NCI-H2227 treated with DMSO at 0.1 percent for 48 hours (cell line): Measurements from ENCODE around the gene IFI27L2.
A peak's percentile ranks its signal among the peaks of the same experiment; 100 is the strongest.

ENCODE experiments used
- DNase-seq: peaks from one replicate; lab custom pipeline; 2025; lab: John Stamatoyannopoulos, UW

Gene IFI27L2

DNA sequence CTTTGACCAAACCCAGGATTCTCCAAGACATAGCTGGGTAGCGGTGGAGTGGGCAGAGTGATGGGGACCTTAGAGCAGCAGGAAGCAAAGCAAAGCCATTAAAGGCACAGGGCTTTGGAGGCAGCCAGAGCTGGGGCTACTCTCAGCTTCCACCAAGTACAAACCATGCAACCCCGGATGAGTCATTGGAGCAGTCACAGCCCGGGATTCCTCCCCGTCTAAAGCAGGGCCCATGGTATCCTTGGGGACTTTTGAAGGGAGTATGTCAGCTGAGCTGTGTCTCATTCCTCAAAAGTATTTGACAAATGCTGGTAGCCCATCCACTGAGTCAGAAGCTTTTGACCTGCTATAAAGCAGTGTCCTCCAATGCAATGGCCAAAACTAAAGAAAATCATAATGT is 28.6 kb downstream of the IFI27L2 start:
- no peak for DNase-seq

DNA sequence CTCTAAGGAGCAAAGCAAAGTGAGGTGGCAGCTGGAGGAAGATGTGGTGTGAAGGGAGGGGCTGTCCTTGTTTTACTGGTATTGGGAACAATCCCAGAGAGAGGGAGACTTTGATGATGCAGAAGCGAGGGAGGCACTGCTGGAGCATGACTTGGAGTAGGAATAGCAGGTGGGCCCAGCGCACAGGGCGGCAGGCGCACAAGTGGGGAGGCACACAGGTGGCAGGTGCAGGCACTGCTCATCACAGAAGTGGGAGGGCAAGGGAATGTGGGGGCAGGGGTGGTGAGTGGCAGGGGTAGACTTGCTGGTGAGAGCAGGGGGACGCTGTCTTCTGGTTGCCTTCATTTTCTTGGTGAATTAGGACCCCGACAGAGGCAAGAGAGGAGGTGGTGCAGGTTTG is 30.4 kb downstream of the IFI27L2 start:
- no peak for DNase-seq

DNA sequence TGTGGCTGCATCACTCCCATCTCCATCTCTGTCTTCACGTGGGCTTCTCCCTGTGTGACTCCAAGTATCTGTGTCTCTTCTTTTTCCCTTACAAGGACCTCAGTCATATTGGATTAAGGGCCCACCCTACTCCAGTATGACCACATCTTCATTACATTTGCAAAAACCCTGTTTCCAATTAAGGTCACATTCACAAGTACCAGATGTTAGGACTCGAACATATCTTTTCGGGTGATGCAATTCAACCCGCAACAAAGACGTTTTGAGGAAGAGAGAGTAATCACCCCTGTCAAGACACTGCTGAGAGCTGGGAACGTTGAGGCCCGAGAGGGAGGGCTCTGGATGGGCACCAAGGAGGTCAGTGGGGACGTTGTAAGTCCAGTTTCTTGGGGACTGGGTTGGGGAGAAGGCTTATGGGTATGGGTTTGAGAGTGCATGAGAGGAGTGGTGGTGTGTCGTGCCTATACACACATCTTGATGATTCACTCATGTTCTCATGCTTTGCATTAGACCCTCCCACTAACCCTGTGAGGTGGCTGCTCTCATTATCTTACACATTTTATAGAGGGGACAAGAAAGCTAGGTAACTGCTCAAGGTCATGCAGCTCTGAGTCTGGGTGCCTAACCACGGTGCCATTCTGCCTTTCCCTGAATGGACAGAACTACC is 30.9 kb downstream of the IFI27L2 start:
- no peak for DNase-seq

DNA sequence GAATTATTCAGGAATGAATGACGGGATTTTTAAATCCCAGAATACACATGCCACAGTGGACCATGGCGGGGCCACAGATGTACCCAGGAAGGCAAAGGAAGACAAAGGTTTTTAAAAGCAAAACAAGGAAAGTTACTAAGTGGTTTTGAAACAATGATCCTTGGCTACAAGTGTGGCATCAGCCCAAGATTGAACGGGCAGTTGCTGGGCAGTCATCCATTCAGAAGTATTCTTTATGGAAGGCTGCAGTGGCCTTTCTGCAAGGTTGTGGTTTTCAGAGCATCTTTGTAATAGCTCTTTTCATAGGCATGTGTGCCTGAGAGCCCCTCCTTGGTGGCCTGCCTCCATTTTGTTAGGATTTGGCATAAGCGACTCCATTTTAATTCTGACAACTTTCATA is 32.3 kb downstream of the IFI27L2 start:
- no peak for DNase-seq

DNA sequence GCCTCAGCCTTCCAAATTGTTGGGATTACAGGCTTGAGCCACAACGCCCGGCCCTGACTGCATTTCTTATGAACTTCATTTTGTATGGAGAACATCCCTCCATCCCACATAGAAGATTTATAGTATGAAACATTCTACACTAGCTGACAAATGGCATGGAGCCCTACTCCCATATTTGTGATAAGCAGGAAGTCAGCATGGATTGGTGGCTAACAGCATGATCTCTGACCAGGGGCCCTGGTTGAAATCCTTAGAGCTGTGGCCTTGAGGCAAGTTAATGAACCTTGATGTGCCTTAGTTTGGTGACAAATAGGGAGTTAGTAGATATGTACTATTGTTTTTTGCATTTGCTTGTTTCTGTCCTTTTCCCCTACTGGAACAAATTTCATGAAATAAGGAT is 36.0 kb downstream of the IFI27L2 start:
- no peak for DNase-seq

DNA sequence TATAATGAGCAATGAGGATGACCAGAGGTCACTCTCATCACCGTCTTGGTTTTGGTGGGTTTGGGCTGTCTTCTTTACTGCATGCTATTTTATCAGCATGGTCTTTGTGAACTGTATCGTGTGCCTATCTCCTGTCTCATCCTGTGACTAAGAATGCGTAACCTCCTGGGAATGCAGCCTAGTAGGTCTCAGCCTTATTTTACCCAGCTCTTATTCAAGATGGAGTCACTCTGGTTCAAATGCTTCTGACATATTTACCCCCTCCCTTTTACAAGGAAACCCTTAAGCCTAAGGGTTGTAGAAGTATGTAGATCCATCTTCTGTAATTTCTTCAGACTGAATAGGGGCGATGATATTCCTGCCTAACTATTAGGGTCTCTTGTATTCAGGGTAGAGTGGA is 39.9 kb downstream of the IFI27L2 start:
- DNase-seq = no peak

DNA sequence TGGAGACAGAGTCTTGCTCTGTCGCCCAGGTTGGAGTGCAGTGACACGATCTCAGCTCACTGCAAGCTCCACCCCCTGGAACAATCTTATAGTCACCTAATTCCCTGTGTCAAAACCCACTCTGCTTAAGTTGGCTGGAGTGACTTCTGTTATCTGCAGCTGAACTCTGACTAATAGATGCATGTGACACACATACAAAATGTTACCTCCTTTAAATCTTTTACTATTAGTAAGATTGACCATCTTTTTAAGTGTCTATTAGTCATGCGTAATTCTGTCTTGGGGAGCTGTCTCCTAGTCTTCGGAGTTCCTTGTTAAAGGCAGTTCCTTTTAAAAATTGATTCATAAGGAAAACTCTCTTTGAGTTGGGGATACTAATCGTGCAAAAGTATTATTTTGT is 40.9 kb downstream of the IFI27L2 start:
- no peak for DNase-seq

DNA sequence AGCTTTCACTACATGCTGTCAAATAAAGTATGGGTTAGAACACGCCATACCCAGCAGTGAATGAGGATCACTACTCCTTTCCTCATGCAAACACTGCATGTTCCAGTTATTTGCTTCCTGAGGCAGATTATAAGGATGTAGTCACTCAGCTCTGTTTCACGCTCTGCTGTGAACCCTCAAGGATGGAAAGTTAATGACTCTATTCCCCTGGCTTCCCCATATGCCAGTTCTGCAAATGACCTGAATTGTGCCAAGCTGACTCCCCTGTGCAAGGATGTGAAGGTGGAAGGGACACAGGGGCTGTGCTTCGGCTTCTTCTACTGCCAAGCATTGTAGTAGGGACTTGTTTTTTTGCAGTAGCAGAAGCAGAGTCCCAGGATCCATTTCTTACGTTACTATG is 41.5 kb downstream of the IFI27L2 start:
- no peak for DNase-seq

DNA sequence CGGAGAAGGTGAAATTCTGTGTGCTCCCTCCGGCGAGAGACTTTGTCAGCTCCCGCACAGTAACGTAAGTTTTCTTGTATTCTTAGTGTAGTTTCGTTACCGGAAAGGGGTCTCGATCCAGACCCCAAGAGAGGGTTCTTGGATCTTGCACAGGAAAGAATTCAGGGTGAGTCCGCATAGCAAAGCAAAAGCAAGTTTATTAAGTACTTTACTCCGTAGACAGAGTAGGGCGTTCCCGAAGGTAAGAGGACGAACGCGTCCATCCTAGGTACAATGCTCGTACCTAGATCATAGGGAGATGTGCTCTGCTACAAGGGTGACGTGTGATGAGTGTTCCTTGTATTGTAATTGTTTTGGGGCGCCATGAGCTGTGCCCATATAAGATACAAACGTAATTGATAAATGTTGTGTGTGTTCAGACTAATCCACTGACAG is 48.0 kb downstream of the IFI27L2 start:
- no peak for DNase-seq

DNA sequence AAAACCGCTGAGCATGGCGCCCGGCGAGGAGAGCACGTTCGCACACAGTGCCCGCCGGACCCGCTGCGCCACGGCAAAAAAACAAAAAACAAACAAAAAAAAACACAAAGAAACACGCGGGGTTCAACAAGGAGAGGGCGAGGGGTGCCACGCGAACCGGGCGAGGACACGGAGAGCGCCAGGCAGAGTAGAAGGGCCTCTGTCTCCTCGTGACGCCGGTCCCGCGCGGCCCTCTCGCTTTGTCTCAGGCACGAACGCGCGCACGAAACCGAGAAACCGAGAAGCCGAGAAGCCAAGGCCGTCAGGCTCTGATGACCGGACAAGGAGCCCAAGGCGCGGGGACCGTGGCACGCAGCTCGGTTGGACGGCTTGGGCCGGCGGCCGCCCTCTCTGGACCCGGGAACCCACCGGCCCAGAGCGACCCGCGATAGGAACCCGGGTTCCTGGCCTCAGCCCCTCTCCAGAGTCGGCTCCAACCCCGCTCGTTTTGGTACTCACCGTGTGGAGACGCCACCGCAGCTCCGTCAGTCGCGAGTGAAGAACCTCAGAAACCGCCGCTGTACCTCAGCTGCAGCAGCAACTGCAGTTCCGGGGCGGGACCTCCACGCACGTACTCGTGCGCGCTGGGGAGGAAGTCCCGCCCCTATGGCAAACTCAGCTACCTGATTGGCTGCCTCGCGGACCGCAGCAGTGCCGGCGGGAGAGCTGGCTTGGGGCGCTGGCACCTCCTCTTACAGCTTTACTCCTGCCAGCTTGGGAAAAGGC is 48.6 kb downstream of the IFI27L2 start, which contains the start of the genes DDX24 and IFI27L1:
TSS of gene DDX24 (minus strand) at position 582 of the 765 bp plus-strand sequence. CDS start 1,460 bp downstream, outside the sequence.
TSS of gene IFI27L1 (plus strand) at position 690 of the 765 bp plus-strand sequence. CDS start 15,628 bp downstream, outside the sequence.
- DNase-seq = peak; percentile 81

DNA sequence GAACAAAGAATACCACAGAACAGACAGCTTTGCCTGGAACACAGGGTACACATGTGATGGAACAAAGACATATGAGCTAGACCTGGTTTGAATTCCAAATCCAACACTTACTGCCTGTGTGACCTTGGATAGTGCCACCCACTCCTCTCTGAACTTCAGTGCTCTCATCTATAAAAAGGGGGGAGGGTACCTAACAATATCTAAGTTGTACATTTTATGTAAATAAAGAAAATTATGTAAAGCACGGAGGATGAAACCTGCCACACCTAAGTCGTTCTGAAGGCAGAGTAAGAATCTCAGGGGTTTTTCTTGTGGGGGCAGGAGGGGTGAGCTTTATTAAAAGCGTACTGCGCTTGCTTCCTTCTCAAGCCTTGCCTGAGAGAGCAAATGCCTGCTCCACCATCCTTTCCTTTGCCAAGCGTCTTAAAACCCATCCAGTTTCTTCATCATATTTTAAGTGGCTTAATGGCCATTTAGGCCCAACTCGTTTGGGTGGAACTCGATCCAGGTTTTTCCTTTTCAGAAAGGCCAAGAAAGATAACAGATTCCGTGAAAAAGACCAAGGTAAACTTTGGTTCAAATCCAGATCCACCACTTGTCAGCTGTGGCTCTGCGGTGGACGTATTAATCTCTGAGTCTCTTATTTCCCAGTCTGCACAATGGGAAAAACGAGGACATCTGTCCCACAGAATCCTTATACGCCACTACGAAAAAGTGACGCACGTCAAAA is 49.3 kb downstream of the IFI27L2 start:
- no peak for DNase-seq

DNA sequence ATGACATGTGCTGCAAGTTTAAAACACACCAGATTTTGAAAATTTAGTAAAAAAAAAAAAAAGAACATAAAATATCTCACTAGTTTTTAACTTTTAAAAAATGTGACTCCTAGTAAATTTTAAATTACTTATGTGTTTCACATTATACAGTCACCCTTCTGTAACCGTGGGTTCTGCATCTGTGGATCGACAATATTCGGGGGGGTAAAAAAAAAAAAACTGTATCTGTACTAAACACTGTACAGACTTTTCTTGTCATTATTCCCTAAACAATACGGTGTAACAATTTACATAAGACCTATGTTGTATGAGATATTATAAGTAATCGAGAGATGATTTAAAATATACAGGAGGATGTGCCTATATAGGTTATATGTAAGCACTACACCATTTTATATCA is 51.6 kb downstream of the IFI27L2 start:
- no peak for DNase-seq
